ENCODE results near the gene PRKD3. TPM values are rescaled to one million over a fixed set of nuclear protein-coding genes. Genes with fewer than 3 reads are reported as not detected.

PRKD3 gene
- total RNA-seq, result 10 to 100 TPM; 43.2 to 54.8 TPM
- 10 to 100 TPM; 14.1 to 14.8 TPM for polyA plus RNA-seq
- long read RNA-seq, donor 1, partial matches to known transcripts, result 2 of 23 reads
- long read RNA-seq, donor 1, other reads (novel, unspliced or antisense), result 20 of 23 reads
- long read RNA-seq, donor 2, partial matches to known transcripts, result 0 of 16 reads
- long read RNA-seq, donor 2, other reads (novel, unspliced or antisense), result 16 of 16 reads

GRCh38 chr2:37324786-37325624, at the start of gene PRKD3:
Gene PRKD3, minus strand, starts transcription at chr2:37324833. Its CDS starts 8,309 bp downstream, at chr2:37316524.
- H3K4me1 ChIP-seq (ENCODE audit: control insufficient read depth in 1 of 2, insufficient read depth in 2 of 2, low read length in 2 of 2), result no peaks in the 10 kb centered on the region
- ATAC-seq (ENCODE audit: low FRiP score) (peak; percentile 92), DNase-seq (peak in 1 of 2 donors; percentile 67)
- no peaks in the 10 kb centered on the region for H3K27me3 ChIP-seq (ENCODE audit: control insufficient read depth in 1 of 2, insufficient read depth in 2 of 2, low read length in 1 of 2)
- 1% methylated on average over 63 to 79 of the region's 79 CpGs for WGBS, 2 donors
- intact Hi-C loops (cut with DNase I), result loop anchor here in 1 of 2 donors (5.0 kb wide), 1 partner anchor 93 kb away; the partner anchor contains the start of genes CEBPZ and NDUFAF7
- no peaks in the 10 kb centered on the region for H3K36me3 ChIP-seq (ENCODE audit: control insufficient read depth in 1 of 2, insufficient read depth in 2 of 2, low read length in 1 of 2)
- H3K4me3 ChIP-seq (ENCODE audit: low read length in 2 of 2), result peak within 1 kb of the TSS; percentile 89 to 100
- H3K9me3 ChIP-seq (ENCODE audit: control insufficient read depth, low read length), result no peaks in the 10 kb centered on the region
- peak within 1 kb of the TSS; percentile 71 to 90 for H3K27ac ChIP-seq (ENCODE audit: low read depth in 1 of 2, low read length in 2 of 2)

- Histone ChIP-seq H3K4me3 (ENCODE audit: low read length in 2 of 2) (no peak overlapping the region), H3K27ac (ENCODE audit: low read depth in 1 of 2, low read length in 2 of 2) (no peak overlapping the region), H3K4me1 (ENCODE audit: control insufficient read depth in 1 of 2, insufficient read depth in 2 of 2, low read length in 2 of 2) (peaks cover 0 to 2% of the 10 kb centered on the region in 2 donors), H3K36me3 (ENCODE audit: control insufficient read depth in 1 of 2, insufficient read depth in 2 of 2, low read length in 1 of 2) (no peaks in the 10 kb centered on the region), H3K27me3 (ENCODE audit: control insufficient read depth in 1 of 2, insufficient read depth in 2 of 2, low read length in 1 of 2) (no peaks in the 10 kb centered on the region), H3K9me3 (ENCODE audit: control insufficient read depth, low read length) (no peaks in the 10 kb centered on the region)
- DNase-seq (no peak), ATAC-seq (ENCODE audit: low FRiP score) (no peak)
- intact Hi-C loops (cut with DNase I), result no loop called here
Measured at GRCh38 chr2:37372000-37372399, 47.4 kb upstream of the PRKD3 start.

GRCh38 chr2:37370666-37371065, 46.0 kb upstream of the PRKD3 start:
- intact Hi-C loops (cut with DNase I), result no loop called here
- no peaks in the 10 kb centered on the region for H3K4me1 ChIP-seq (ENCODE audit: control insufficient read depth in 1 of 2, insufficient read depth in 2 of 2, low read length in 2 of 2)
- DNase-seq, result no peak
- H3K27me3 ChIP-seq (ENCODE audit: control insufficient read depth in 1 of 2, insufficient read depth in 2 of 2, low read length in 1 of 2), result no peaks in the 10 kb centered on the region
- H3K36me3 ChIP-seq (ENCODE audit: control insufficient read depth in 1 of 2, insufficient read depth in 2 of 2, low read length in 1 of 2), result no peaks in the 10 kb centered on the region
- H3K27ac ChIP-seq (ENCODE audit: low read depth in 1 of 2, low read length in 2 of 2), result no peak overlapping the region
- no peaks in the 10 kb centered on the region for H3K9me3 ChIP-seq (ENCODE audit: control insufficient read depth, low read length)
- no peak overlapping the region for H3K4me3 ChIP-seq (ENCODE audit: low read length in 2 of 2)
- no peak for ATAC-seq (ENCODE audit: low FRiP score)
- WGBS, 2 donors, result 100% methylated on average over 1 of the region's 1 CpG

GRCh38 chr2:37367984-37368383, 43.4 kb upstream of the PRKD3 start:
- Histone ChIP-seq H3K27ac (ENCODE audit: low read depth in 1 of 2, low read length in 2 of 2) (no peak overlapping the region), H3K36me3 (ENCODE audit: control insufficient read depth in 1 of 2, insufficient read depth in 2 of 2, low read length in 1 of 2) (no peaks in the 10 kb centered on the region), H3K27me3 (ENCODE audit: control insufficient read depth in 1 of 2, insufficient read depth in 2 of 2, low read length in 1 of 2) (no peaks in the 10 kb centered on the region), H3K4me3 (ENCODE audit: low read length in 2 of 2) (no peak overlapping the region), H3K9me3 (ENCODE audit: control insufficient read depth, low read length) (no peaks in the 10 kb centered on the region), H3K4me1 (ENCODE audit: control insufficient read depth in 1 of 2, insufficient read depth in 2 of 2, low read length in 2 of 2) (no peaks in the 10 kb centered on the region)
- DNase-seq (no peak), ATAC-seq (ENCODE audit: low FRiP score) (no peak)
- 94 to 99% methylated on average over 2 of the region's 2 CpGs for WGBS, 2 donors
- intact Hi-C loops (cut with DNase I), result no loop called here

GRCh38 chr2:37367310-37367709, 42.7 kb upstream of the PRKD3 start:
- WGBS, 2 donors, result 66 to 73% methylated on average over 7 of the region's 7 CpGs

GRCh38 chr2:37366773-37367172, 42.1 kb upstream of the PRKD3 start:
- no peak for ATAC-seq (ENCODE audit: low FRiP score)
- WGBS, 2 donors, result 75 to 77% methylated on average over 4 of the region's 4 CpGs

More at GRCh38 chr2:37367310-37367709, 42.7 kb upstream of the PRKD3 start:
- Histone ChIP-seq H3K4me1 (ENCODE audit: control insufficient read depth in 1 of 2, insufficient read depth in 2 of 2, low read length in 2 of 2) (no peaks in the 10 kb centered on the region), H3K36me3 (ENCODE audit: control insufficient read depth in 1 of 2, insufficient read depth in 2 of 2, low read length in 1 of 2) (no peaks in the 10 kb centered on the region), H3K9me3 (ENCODE audit: control insufficient read depth, low read length) (no peaks in the 10 kb centered on the region), H3K27ac (ENCODE audit: low read depth in 1 of 2, low read length in 2 of 2) (no peak overlapping the region), H3K4me3 (ENCODE audit: low read length in 2 of 2) (no peak overlapping the region), H3K27me3 (ENCODE audit: control insufficient read depth in 1 of 2, insufficient read depth in 2 of 2, low read length in 1 of 2) (no peaks in the 10 kb centered on the region)
- DNase-seq (no peak), ATAC-seq (ENCODE audit: low FRiP score) (no peak)
- intact Hi-C loops (cut with DNase I), result no loop called here

GRCh38 chr2:37365669-37366068, 41.0 kb upstream of the PRKD3 start:
- H3K4me3 ChIP-seq (ENCODE audit: low read length in 2 of 2), result no peak overlapping the region
- no peaks in the 10 kb centered on the region for H3K36me3 ChIP-seq (ENCODE audit: control insufficient read depth in 1 of 2, insufficient read depth in 2 of 2, low read length in 1 of 2)
- H3K27me3 ChIP-seq (ENCODE audit: control insufficient read depth in 1 of 2, insufficient read depth in 2 of 2, low read length in 1 of 2), result peaks cover 0 to 1% of the 10 kb centered on the region in 2 donors
- H3K9me3 ChIP-seq (ENCODE audit: control insufficient read depth, low read length), result no peaks in the 10 kb centered on the region
- intact Hi-C loops (cut with DNase I), result no loop called here
- no peak for DNase-seq
- no peak overlapping the region for H3K27ac ChIP-seq (ENCODE audit: low read depth in 1 of 2, low read length in 2 of 2)
- WGBS, 2 donors, result 90 to 92% methylated on average over 2 of the region's 2 CpGs
- ATAC-seq (ENCODE audit: low FRiP score), result no peak
- H3K4me1 ChIP-seq (ENCODE audit: control insufficient read depth in 1 of 2, insufficient read depth in 2 of 2, low read length in 2 of 2), result no peaks in the 10 kb centered on the region

More at GRCh38 chr2:37366773-37367172, 42.1 kb upstream of the PRKD3 start:
- Histone ChIP-seq H3K36me3 (ENCODE audit: control insufficient read depth in 1 of 2, insufficient read depth in 2 of 2, low read length in 1 of 2) (no peaks in the 10 kb centered on the region), H3K27ac (ENCODE audit: low read depth in 1 of 2, low read length in 2 of 2) (no peak overlapping the region), H3K4me1 (ENCODE audit: control insufficient read depth in 1 of 2, insufficient read depth in 2 of 2, low read length in 2 of 2) (no peaks in the 10 kb centered on the region), H3K27me3 (ENCODE audit: control insufficient read depth in 1 of 2, insufficient read depth in 2 of 2, low read length in 1 of 2) (peaks cover 0 to under 1% of the 10 kb centered on the region in 2 donors), H3K4me3 (ENCODE audit: low read length in 2 of 2) (no peak overlapping the region), H3K9me3 (ENCODE audit: control insufficient read depth, low read length) (no peaks in the 10 kb centered on the region)
- intact Hi-C loops (cut with DNase I), result no loop called here
- no peak for DNase-seq

GRCh38 chr2:37364351-37364750, 39.7 kb upstream of the PRKD3 start:
- DNase-seq (no peak), ATAC-seq (ENCODE audit: low FRiP score) (no peak)
- intact Hi-C loops (cut with DNase I), result no loop called here
- 96% methylated on average over 6 of the region's 6 CpGs for WGBS, 2 donors
- no peaks in the 10 kb centered on the region for H3K9me3 ChIP-seq (ENCODE audit: control insufficient read depth, low read length)
- H3K4me1 ChIP-seq (ENCODE audit: control insufficient read depth in 1 of 2, insufficient read depth in 2 of 2, low read length in 2 of 2), result no peaks in the 10 kb centered on the region
- H3K27ac ChIP-seq (ENCODE audit: low read depth in 1 of 2, low read length in 2 of 2), result no peak overlapping the region
- H3K4me3 ChIP-seq (ENCODE audit: low read length in 2 of 2), result no peak overlapping the region
- H3K36me3 ChIP-seq (ENCODE audit: control insufficient read depth in 1 of 2, insufficient read depth in 2 of 2, low read length in 1 of 2), result no peaks in the 10 kb centered on the region
- H3K27me3 ChIP-seq (ENCODE audit: control insufficient read depth in 1 of 2, insufficient read depth in 2 of 2, low read length in 1 of 2), result peaks cover 0 to 1% of the 10 kb centered on the region in 2 donors
